ENCODE measurements around the gene BBOX1. TPM values are rescaled to one million over a fixed set of nuclear protein-coding genes. Genes with fewer than 3 reads are reported as not detected.

The BBOX1 gene
- total RNA-seq, 1 donor from 2014 or later = not detected

DNA sequence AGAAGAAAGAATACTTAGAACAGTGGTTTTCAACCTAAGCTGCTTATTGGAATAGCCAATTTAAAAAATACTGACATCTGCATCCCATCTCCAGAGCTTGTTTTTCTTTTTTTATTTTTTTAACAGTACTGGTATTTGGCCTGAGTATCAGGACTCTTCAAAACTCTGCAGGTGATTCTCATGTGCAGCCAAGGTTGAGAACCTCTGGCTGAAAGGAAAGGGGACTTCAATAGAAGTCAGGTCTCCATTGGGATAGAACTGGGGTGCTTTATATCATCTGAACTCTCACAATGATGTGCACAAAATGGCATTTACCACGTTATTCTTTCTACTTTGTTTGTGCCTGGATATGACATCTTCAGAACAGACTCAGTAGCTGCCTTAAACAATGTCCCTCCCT, 55.3 kb downstream of the BBOX1 start:
- Histone ChIP-seq H3K27me3 (no peaks in the 10 kb centered on the region), H3K9me3 (no peaks in the 10 kb centered on the region), H3K4me3 (no peak overlapping the region), H3K36me3 (no peaks in the 10 kb centered on the region), H3K4me1 (no peaks in the 10 kb centered on the region), H3K27ac (no peak overlapping the region)
- no peak for ATAC-seq
- no peak for DNase-seq
- intact Hi-C loops (cut with DNase I) = no loop called here
- TF ChIP-seq, protein P1, sequence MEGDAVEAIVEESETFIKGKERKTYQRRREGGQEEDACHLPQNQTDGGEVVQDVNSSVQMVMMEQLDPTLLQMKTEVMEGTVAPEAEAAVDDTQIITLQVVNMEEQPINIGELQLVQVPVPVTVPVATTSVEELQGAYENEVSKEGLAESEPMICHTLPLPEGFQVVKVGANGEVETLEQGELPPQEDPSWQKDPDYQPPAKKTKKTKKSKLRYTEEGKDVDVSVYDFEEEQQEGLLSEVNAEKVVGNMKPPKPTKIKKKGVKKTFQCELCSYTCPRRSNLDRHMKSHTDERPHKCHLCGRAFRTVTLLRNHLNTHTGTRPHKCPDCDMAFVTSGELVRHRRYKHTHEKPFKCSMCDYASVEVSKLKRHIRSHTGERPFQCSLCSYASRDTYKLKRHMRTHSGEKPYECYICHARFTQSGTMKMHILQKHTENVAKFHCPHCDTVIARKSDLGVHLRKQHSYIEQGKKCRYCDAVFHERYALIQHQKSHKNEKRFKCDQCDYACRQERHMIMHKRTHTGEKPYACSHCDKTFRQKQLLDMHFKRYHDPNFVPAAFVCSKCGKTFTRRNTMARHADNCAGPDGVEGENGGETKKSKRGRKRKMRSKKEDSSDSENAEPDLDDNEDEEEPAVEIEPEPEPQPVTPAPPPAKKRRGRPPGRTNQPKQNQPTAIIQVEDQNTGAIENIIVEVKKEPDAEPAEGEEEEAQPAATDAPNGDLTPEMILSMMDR (IDR thresholded peaks at IDR 0.05) = no peak

DNA sequence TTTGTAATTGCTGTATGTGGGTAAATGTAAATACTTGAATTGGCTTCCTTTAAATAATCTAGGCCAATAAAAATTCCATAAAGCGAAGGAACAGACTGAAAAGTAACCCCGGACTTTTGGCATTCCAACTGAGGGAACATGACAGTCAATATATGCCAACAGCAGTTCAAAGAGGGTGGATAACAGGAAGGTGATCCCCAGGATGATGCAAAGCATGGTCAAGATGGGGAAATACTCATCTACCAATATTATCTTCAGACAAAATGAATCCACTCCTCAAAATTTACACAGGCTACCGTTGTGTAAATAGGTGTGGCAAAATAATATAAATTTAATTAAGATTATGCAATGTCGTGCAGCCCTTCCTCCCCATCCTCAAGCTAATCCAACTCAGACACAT, 56.9 kb downstream of the BBOX1 start:
- DNase-seq (no peak), ATAC-seq (no peak)
- H3K9me3 ChIP-seq = no peaks in the 10 kb centered on the region
- no peak overlapping the region for H3K27ac ChIP-seq
- no peaks in the 10 kb centered on the region for H3K27me3 ChIP-seq
- TF ChIP-seq, protein P1 (IDR thresholded peaks at IDR 0.05) = no peak
- no peak overlapping the region for H3K4me3 ChIP-seq
- H3K36me3 ChIP-seq = no peaks in the 10 kb centered on the region
- intact Hi-C loops (cut with DNase I) = no loop called here
- no peaks in the 10 kb centered on the region for H3K4me1 ChIP-seq

DNA sequence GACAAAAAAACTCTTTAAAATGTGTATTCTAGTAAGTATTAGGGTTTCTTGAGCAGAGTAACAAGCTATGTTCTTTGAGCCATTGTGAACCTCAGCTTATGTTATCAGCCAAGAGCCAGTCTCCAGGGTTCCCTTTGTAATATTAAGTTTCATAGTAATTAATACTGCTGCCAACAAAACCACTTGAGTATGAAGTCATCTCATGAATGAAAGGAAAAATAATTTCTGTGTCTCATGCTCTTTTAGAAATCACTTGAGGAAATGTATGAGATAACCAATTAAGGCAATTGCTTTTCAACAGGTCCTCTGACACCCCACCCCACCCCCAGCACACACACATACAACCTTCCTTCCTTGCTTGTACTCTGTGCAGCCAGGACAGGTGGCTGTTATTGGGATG, 59.9 kb downstream of the BBOX1 start:
- DNase-seq (no peak), ATAC-seq (no peak)
- no peaks in the 10 kb centered on the region for H3K36me3 ChIP-seq
- H3K4me1 ChIP-seq = no peaks in the 10 kb centered on the region
- no peaks in the 10 kb centered on the region for H3K27me3 ChIP-seq
- H3K4me3 ChIP-seq = no peak overlapping the region
- intact Hi-C loops (cut with DNase I) = no loop called here
- no peaks in the 10 kb centered on the region for H3K9me3 ChIP-seq
- no peak overlapping the region for H3K27ac ChIP-seq
- TF ChIP-seq, protein P1 (IDR thresholded peaks at IDR 0.05) = no peak

DNA sequence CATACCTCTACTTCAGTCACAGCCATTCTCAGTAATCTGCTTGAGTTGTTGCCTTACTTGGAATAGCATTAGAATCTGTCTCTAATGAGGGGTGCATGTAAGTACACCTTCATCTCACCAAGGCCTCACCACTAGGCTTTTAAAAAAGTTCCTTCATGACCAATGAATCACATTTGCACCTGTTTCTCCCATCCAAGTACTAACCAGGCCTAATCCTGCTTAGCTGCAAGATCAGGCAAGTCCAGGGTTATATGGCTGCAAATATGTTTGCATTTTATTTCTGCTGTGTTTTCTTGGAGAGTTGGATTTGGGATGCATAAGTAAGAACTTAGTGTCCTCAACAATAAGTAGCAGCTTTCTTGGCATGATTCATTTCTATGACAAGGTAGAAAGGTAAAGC, 66.9 kb downstream of the BBOX1 start:
- Histone ChIP-seq H3K4me3 (no peak overlapping the region), H3K27ac (no peak overlapping the region), H3K36me3 (no peaks in the 10 kb centered on the region), H3K9me3 (no peaks in the 10 kb centered on the region), H3K27me3 (no peaks in the 10 kb centered on the region), H3K4me1 (no peaks in the 10 kb centered on the region)
- no peak for DNase-seq
- intact Hi-C loops (cut with DNase I) = no loop called here
- TF ChIP-seq, protein P1 (IDR thresholded peaks at IDR 0.05) = no peak
- no peak for ATAC-seq

DNA sequence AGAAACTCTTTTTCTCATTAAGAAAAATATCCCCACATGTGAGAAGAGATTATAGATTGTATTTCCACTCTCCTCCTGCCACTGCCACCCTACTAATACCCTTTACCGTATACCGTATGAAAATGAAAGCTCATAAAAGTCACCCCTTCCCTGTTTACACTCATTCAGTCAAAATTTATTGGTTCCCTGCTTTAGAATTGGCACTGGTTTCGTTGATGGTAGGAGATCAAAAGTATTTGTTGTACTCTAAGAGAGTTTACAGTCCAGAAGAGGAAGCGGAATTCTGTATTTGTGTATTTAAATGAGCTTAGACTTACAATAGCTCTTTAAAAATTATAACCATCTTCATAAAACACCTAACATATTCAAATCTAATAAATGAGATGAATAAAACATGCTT, 68.2 kb downstream of the BBOX1 start:
- Histone ChIP-seq H3K27ac (no peak overlapping the region), H3K9me3 (no peaks in the 10 kb centered on the region), H3K4me1 (no peaks in the 10 kb centered on the region), H3K36me3 (no peaks in the 10 kb centered on the region), H3K27me3 (no peaks in the 10 kb centered on the region), H3K4me3 (no peak overlapping the region)
- ATAC-seq = no peak
- no peak for DNase-seq
- intact Hi-C loops (cut with DNase I) = no loop called here
- TF ChIP-seq, protein P1 (IDR thresholded peaks at IDR 0.05) = no peak

DNA sequence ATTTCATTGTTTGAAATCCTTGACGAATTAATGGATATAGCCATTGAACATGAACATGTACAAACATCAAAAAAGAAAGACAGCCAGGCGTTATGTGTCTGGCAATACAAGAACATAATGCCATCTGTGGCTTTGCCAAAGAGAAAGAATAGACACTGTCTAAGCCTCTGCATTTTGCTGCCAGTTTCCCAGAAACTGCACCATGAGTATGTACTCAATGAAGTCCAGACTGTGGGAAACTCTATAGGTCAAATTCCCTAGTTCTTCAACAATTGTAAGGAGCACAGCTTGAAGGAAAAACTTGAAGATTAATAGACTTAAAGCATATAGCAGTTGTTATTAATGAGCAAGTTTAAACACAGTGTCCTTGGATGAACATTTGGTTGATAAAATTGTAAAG, 71.3 kb downstream of the BBOX1 start:
- ATAC-seq = no peak
- DNase-seq = no peak
- TF ChIP-seq, protein P1 (IDR thresholded peaks at IDR 0.05) = no peak
- Histone ChIP-seq H3K36me3 (no peaks in the 10 kb centered on the region), H3K27ac (no peak overlapping the region), H3K9me3 (no peaks in the 10 kb centered on the region), H3K4me1 (no peaks in the 10 kb centered on the region), H3K4me3 (no peak overlapping the region), H3K27me3 (no peaks in the 10 kb centered on the region)
- intact Hi-C loops (cut with DNase I) = no loop called here
